ENCODE measurements around the gene MYCL.
A peak's percentile ranks its signal among the peaks of the same experiment; 100 is the strongest.

The MYCL gene, protein sequence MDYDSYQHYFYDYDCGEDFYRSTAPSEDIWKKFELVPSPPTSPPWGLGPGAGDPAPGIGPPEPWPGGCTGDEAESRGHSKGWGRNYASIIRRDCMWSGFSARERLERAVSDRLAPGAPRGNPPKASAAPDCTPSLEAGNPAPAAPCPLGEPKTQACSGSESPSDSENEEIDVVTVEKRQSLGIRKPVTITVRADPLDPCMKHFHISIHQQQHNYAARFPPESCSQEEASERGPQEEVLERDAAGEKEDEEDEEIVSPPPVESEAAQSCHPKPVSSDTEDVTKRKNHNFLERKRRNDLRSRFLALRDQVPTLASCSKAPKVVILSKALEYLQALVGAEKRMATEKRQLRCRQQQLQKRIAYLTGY

DNA sequence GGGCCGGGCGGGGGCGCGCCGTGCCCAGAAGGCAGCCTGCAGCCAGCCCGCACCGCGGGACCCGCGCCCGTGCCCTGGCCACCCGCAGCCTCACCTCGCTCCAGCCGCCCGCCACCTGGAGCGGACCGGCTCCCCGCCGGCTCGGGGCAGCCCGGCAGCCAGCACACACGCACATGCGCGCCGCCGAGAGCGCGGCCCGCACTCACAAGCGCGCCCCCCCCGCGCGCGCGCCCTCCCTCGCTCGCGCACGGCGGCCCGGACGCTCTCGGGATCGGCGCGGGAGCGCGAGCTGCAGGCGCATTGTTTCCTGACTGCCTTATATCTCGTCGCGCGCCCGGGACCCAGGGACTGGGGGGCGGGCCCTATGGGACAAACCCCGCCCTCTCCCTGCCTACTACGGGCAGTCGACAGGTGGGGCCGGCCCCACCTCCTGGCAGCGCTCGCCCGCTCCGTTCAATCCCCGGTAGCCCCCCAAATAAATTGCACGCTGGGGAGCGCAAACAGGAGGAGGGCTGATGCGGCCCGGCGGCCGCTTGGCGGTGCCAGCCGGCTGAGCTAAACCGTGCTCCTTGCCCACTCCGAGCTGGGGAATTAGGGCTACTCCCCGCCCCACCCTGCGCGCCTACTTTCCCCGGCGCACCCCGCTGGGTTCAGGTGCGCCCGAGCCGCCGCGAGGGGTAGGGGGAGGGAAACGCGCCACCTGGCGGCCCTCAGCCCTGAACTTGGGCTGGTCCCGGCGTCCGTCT, at the start of gene MYCL:
TSS of gene MYCL (minus strand) at position 204 of the 746 bp plus-strand sequence. CDS start 483 bp downstream, outside the sequence.
- peak within 1 kb of the TSS; percentile 67 for H3K9ac ChIP-seq (ENCODE audit: low read length)
- H3K4me3 ChIP-seq (ENCODE audit: insufficient read depth, low read length, poor library complexity, severe bottlenecking) = peak within 1 kb of the TSS; percentile 64
- H2AFZ ChIP-seq (ENCODE audit: low read depth, low read length, severe bottlenecking) = peak within 1 kb of the TSS; percentile 90
- H3F3A ChIP-seq (ENCODE audit: insufficient read depth) = peaks cover 5% of the 10 kb centered on the region; the same call in 1 of the 2 replicates
- H4K20me1 ChIP-seq (ENCODE audit: low read depth, low read length) = no peaks in the 10 kb centered on the region
- H3K9me3 ChIP-seq (ENCODE audit: insufficient read depth, low read length) = no peaks in the 10 kb centered on the region
- no peaks in the 10 kb centered on the region for H3K9me2 ChIP-seq (replicated peaks; ENCODE audit: insufficient read depth, low read length)
- H3K27me3 ChIP-seq (ENCODE audit: low read length) = no peaks in the 10 kb centered on the region
- no peak for TF ChIP-seq EZH2phosphoT487 (conservative IDR thresholded peaks at IDR 0.05; ENCODE audit: low read length)
- TF ChIP-seq, protein P1, sequence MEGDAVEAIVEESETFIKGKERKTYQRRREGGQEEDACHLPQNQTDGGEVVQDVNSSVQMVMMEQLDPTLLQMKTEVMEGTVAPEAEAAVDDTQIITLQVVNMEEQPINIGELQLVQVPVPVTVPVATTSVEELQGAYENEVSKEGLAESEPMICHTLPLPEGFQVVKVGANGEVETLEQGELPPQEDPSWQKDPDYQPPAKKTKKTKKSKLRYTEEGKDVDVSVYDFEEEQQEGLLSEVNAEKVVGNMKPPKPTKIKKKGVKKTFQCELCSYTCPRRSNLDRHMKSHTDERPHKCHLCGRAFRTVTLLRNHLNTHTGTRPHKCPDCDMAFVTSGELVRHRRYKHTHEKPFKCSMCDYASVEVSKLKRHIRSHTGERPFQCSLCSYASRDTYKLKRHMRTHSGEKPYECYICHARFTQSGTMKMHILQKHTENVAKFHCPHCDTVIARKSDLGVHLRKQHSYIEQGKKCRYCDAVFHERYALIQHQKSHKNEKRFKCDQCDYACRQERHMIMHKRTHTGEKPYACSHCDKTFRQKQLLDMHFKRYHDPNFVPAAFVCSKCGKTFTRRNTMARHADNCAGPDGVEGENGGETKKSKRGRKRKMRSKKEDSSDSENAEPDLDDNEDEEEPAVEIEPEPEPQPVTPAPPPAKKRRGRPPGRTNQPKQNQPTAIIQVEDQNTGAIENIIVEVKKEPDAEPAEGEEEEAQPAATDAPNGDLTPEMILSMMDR (IDR thresholded peaks at IDR 0.05; ENCODE audit: insufficient read depth, low read length, poor library complexity, severe bottlenecking) = peak; percentile 75
- peak within 1 kb of the TSS; percentile 52 for H3K4me2 ChIP-seq (ENCODE audit: low read depth, low read length, poor library complexity, severe bottlenecking)
- no peak within 1 kb of the TSS for H3K27ac ChIP-seq (ENCODE audit: low read depth, low read length)
- H3K79me2 ChIP-seq (ENCODE audit: insufficient read depth, low read length) = no peaks in the 10 kb centered on the region
- H3K36me3 ChIP-seq (ENCODE audit: low read length) = no peaks in the 10 kb centered on the region

DNA sequence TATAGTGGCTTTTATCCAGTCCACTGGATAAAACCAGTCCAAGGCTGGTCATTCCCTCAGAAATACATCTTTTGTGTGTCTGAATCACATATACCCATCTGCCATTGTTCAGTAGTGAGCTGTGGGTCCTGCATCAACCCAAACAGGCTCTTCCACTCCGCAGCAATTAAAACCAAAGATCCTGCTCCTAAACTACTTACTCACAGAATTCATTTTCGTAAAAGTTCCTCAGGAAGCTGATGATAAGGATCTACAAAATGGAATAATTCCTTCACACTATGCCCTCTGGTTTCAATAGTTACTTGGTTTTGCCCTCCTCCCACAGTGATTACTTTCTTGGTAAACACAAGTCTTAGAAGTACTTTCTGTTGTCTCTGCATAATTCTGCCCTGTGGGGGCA, 48.2 kb upstream of the MYCL start:
- Histone ChIP-seq H3K9ac (ENCODE audit: low read length) (no peak overlapping the region), H3K27me3 (ENCODE audit: low read length) (no peaks in the 10 kb centered on the region), H4K20me1 (ENCODE audit: low read depth, low read length) (no peaks in the 10 kb centered on the region), H3K4me3 (ENCODE audit: insufficient read depth, low read length, poor library complexity, severe bottlenecking) (no peak overlapping the region), H3F3A (ENCODE audit: insufficient read depth) (no peaks in the 10 kb centered on the region), H3K36me3 (ENCODE audit: low read length) (no peaks in the 10 kb centered on the region), H3K9me3 (ENCODE audit: insufficient read depth, low read length) (no peaks in the 10 kb centered on the region), H3K27ac (ENCODE audit: low read depth, low read length) (no peak overlapping the region), H3K9me2 (replicated peaks; ENCODE audit: insufficient read depth, low read length) (no peaks in the 10 kb centered on the region), H3K4me2 (ENCODE audit: low read depth, low read length, poor library complexity, severe bottlenecking) (no peak overlapping the region), H3K79me2 (ENCODE audit: insufficient read depth, low read length) (no peaks in the 10 kb centered on the region), H2AFZ (ENCODE audit: low read depth, low read length, severe bottlenecking) (no peak overlapping the region)
- TF ChIP-seq, protein P1 (IDR thresholded peaks at IDR 0.05; ENCODE audit: insufficient read depth, low read length, poor library complexity, severe bottlenecking) = no peak
- no peak for TF ChIP-seq EZH2phosphoT487 (conservative IDR thresholded peaks at IDR 0.05; ENCODE audit: low read length)

GRCh38 chr1:39947260-39947659, 45.5 kb upstream of the MYCL start:
- no peak overlapping the region for H3K4me2 ChIP-seq (ENCODE audit: low read depth, low read length, poor library complexity, severe bottlenecking)

More at GRCh38 chr1:39947260-39947659, 45.5 kb upstream of the MYCL start:
- Histone ChIP-seq H3K27me3 (ENCODE audit: low read length) (no peaks in the 10 kb centered on the region), H3K9me2 (replicated peaks; ENCODE audit: insufficient read depth, low read length) (no peaks in the 10 kb centered on the region), H3K27ac (ENCODE audit: low read depth, low read length) (no peak overlapping the region), H3K79me2 (ENCODE audit: insufficient read depth, low read length) (no peaks in the 10 kb centered on the region), H3K9ac (ENCODE audit: low read length) (no peak overlapping the region), H3F3A (ENCODE audit: insufficient read depth) (no peaks in the 10 kb centered on the region), H3K9me3 (ENCODE audit: insufficient read depth, low read length) (no peaks in the 10 kb centered on the region), H2AFZ (ENCODE audit: low read depth, low read length, severe bottlenecking) (no peak overlapping the region), H3K4me3 (ENCODE audit: insufficient read depth, low read length, poor library complexity, severe bottlenecking) (no peak overlapping the region), H3K36me3 (ENCODE audit: low read length) (no peaks in the 10 kb centered on the region), H4K20me1 (ENCODE audit: low read depth, low read length) (no peaks in the 10 kb centered on the region)
- TF ChIP-seq EZH2phosphoT487 (conservative IDR thresholded peaks at IDR 0.05; ENCODE audit: low read length) = no peak
- TF ChIP-seq, protein P1 (IDR thresholded peaks at IDR 0.05; ENCODE audit: insufficient read depth, low read length, poor library complexity, severe bottlenecking) = no peak

All from SU-DHL-6 (cell line).